Naive thymus-derived CD8-positive, alpha-beta T cell (primary cell): ENCODE measurements around the gene CCDC106. TPM values are rescaled to one million over a fixed set of nuclear protein-coding genes. Genes with fewer than 3 reads are reported as not detected.

Source experiments
- ATAC-seq, 2 donors: fragments of 150-1000 bp; cut with Tn5 transposase in 1 of 2; sonication (Bioruptor Pico), chemical (Tn5 transposase) in 1 of 2; 1 replicate in 1 of 2; 2 replicates in 1 of 2; pipeline ENCODE4 v1.10.0; 2021; ENCODE audit warnings: mild to moderate bottlenecking in 2 of 2, moderate library complexity in 2 of 2
- POLR2A ChIA-PET: fragments of 350-600 bp; sonication (Branson Sonifier 250); formaldehyde crosslinking; loops from one replicate; lab custom pipeline; 2021; ENCODE audit warnings: antibody characterized with exemption; lab: Charles Lee
- DNase-seq, 10 donors: peaks; one replicate each; pipeline versions ENCODE4 v3.0.0 to v3.0.0-alpha.2; 2020 to 2022
- H3K27ac Mint-ChIP-seq, 10 donors: one replicate each; pipeline ENCODE4 v1.8.0; 2020 to 2022; ENCODE audit warnings: mild to moderate bottlenecking in 10 of 10, mixed read lengths in 10 of 10, moderate library complexity in 4 of 10, inconsistent platforms in 1 of 10
- H3K27me3 Mint-ChIP-seq, 5 donors: one replicate each; pipeline ENCODE4 v1.8.0; 2021 to 2022; ENCODE audit warnings: mixed read lengths in 5 of 5
- H3K36me3 Mint-ChIP-seq, 3 donors: one replicate each; pipeline ENCODE4 v1.8.0; 2020 to 2022; ENCODE audit warnings: mixed read lengths in 3 of 3, mild to moderate bottlenecking in 2 of 3, inconsistent platforms in 1 of 3
- H3K4me1 Mint-ChIP-seq, 4 donors: one replicate each; pipeline ENCODE4 v1.8.0; 2021 to 2022; ENCODE audit warnings: mixed read lengths in 4 of 4
- H3K4me3 Mint-ChIP-seq, 10 donors: one replicate each; pipeline ENCODE4 v1.8.0; 2020 to 2022; ENCODE audit warnings: mild to moderate bottlenecking in 10 of 10, mixed read lengths in 10 of 10, moderate library complexity in 6 of 10, inconsistent platforms in 1 of 10
- H3K9me3 Mint-ChIP-seq, 9 donors: one replicate each; pipeline ENCODE4 v1.8.0; 2020 to 2022; ENCODE audit warnings: mixed read lengths in 9 of 9, mild to moderate bottlenecking in 3 of 9, inconsistent platforms in 1 of 9, moderate library complexity in 1 of 9
- polyA plus RNA-seq, 3 donors: library from polyadenylated mRNA; unstranded; fragments of 300-500 nt; fragmentation: Illumina TruSeq; gene quantifications; one replicate each; pipeline ENCODE4 v1.2.3, GENCODE V29; 2021
- total RNA-seq, 8 experiments: library from RNA in 2 of 8; stranded (reverse) in 2 of 8; gene quantifications; one replicate each; pipeline ENCODE4 v1.2.3 and lab custom pipeline; 2021 to 2026

The CCDC106 gene
- total and polyA plus RNA-seq, 5 experiments from 2014 or later, result 2.6 to 8.3 (median 4.4) TPM

DNA sequence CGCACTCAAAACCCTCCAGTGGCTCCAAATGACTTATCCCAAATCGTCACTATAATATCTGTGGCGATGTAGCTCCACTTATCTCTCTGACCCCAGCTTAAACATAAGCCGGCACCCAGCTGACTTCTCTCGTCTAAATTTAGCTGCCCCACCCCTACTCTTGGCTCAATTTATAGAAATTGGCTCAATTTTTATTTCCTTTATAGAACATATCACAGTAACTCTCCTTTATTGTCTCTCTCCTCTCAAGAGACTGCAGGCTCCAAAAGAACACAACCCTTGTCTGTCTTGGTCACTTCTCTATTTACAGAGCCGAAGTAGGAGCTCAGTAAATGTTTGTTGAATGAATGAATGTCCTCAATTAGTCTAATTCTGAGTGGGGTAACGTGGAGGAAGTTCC lies 24.5 kb upstream of the CCDC106 start:
- POLR2A ChIA-PET, result interaction anchor here (1.0 to 6.0 kb wide), 7 partner anchors 12 to 149 kb away, joined by 3 to 76 read pairs (median 13); partner anchors contain the start of genes FIZ1, U2AF2, ZNF524 and ZNF580
- DNase-seq, result no peak
- no peak for ATAC-seq
- Mint-ChIP-seq H3K4me3 (peak overlapping the region in 8 of 10 donors; percentile 15 to 97 (median 88)), H3K9me3 (peaks cover 0 to 2% (median 0%) of the 10 kb centered on the region in 9 donors), H3K27me3 (no peaks in the 10 kb centered on the region), H3K27ac (peak overlapping the region; percentile 43 to 99 (median 98)), H3K36me3 (no peaks in the 10 kb centered on the region), H3K4me1 (peaks cover 27 to 67% (median 59%) of the 10 kb centered on the region in 4 donors)

DNA sequence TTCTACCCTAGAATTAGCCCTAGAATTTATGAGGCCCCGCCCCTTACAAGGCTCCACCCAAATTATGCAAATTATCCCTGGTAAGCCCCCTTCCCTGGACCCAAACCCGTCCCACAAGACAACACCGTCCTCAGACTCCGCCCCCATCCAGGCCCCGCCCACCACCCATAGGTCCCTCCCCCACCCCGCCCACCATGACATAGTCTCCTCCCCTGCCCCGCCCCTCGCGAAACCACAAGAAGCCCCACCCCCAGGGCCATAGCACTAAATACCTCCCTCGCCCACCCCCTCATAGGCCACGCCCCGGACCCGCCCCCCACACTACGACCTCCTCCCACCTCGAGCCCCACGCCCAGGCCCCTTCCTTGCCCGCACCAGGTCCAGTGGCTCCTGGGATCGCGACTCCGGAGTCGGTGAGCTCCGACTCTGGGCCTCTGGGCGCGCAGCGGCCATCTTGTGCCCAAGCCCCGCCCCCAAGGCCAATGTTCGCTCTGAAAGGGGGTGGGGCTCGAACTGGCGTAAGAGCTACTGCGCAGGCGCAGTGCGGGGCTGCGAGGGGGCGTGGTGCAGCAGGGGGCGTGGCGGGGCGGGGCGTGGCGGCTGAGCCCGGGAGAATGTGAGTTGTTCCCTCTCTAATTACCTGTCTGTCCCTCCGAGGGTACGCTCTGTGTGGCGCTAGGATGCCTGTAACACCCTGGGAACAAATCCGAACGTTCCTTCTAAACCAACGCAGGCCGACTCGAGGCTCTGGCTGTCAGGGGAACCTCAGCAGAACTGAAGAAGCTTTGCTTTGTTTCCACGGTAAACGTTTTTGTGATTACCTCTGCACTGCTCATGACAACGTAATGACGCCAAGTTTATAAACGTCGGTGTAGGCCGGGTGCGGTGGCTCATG lies 23.7 kb upstream of the CCDC106 start, which contains the start of gene ZNF784:
ZNF784 (minus strand) TSS at position 458 of the 895 bp plus-strand sequence; CDS start at position 453, 5 bp downstream.
- peaks cover 26 to 65% (median 56%) of the 10 kb centered on the region in 4 donors for H3K4me1 Mint-ChIP-seq
- ATAC-seq, result peak; percentile 60
- peak; percentile 87 to 97 (median 95) for DNase-seq

DNA sequence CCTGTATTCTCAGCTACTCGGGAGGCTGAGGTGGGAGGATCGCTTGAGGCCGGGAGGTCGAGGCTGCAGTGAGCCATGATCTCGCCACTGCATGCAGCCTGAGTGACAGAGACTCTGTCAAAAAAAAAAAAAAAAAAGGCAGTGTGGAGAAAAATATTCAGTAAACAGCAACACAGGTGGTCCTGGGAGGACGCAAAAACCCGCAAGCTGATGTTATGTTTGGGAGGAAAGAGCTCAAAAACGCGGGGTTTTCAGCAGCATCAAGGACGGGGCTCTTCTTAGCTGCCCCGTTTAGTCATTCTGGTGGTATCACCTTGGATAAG lies 23.0 kb upstream of the CCDC106 start:
- Mint-ChIP-seq H3K9me3 (peaks cover 0 to 2% (median 0%) of the 10 kb centered on the region in 9 donors), H3K27me3 (no peaks in the 10 kb centered on the region), H3K27ac (peak overlapping the region; percentile 81 to 99 (median 98)), H3K36me3 (no peaks in the 10 kb centered on the region), H3K4me1 (peaks cover 23 to 60% (median 50%) of the 10 kb centered on the region in 4 donors), H3K4me3 (peak overlapping the region; percentile 85 to 97 (median 89))
- DNase-seq (no peak), ATAC-seq (no peak)
- POLR2A ChIA-PET, result interaction anchor here (0.7 to 6.0 kb wide), 14 partner anchors 8 to 345 kb away, joined by 3 to 76 read pairs (median 9); partner anchors contain the start of genes FIZ1, HSPBP1, ISOC2 and U2AF2

More for the DNA sequence above, 23.7 kb upstream of the CCDC106 start, which contains the start of gene ZNF784:
- peak within 1 kb of the TSS; percentile 81 to 99 (median 98) for H3K27ac Mint-ChIP-seq
- POLR2A ChIA-PET, result interaction anchor here (0.6 to 6.0 kb wide), 15 partner anchors 9 to 370 kb away, joined by 3 to 76 read pairs (median 7); partner anchors contain the start of genes FIZ1, HSPBP1, ISOC2 and U2AF2
- no peaks in the 10 kb centered on the region for H3K27me3 Mint-ChIP-seq
- H3K4me3 Mint-ChIP-seq, result peak within 1 kb of the TSS; percentile 85 to 97 (median 89)
- no peaks in the 10 kb centered on the region for H3K36me3 Mint-ChIP-seq
- H3K9me3 Mint-ChIP-seq, result peaks cover 0 to 2% (median 0%) of the 10 kb centered on the region in 9 donors

DNA sequence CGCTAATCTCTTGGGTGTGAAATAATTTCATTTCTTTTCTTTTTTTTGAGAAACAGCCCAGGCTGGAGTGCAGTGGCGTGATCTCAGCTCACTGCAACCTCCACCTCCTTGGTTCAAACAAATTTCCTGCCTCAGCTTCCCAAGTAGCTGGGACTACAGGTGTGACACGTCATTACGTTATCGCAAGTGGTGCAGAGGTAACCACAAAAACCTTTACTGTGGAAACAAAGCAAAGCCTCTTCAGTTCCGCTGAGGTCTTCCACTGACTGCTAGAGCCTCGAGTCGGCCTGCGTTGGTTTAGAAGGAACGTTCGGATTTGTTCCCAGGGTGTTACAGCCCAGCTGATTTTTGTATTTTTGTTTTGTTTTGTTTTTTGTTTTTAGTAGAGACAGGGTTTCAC lies 21.7 kb upstream of the CCDC106 start:
- ATAC-seq (peak; percentile 70 to 74), DNase-seq (peak in 8 of 10 donors; percentile 65 to 87 (median 82))
- H3K27me3 Mint-ChIP-seq, result no peaks in the 10 kb centered on the region
- peaks cover 0 to 2% (median 0%) of the 10 kb centered on the region in 9 donors for H3K9me3 Mint-ChIP-seq
- H3K4me3 Mint-ChIP-seq, result peak overlapping the region; percentile 54 to 89 (median 82)
- POLR2A ChIA-PET, result interaction anchor here (0.9 to 6.0 kb wide), 8 partner anchors 11 to 151 kb away, joined by 3 to 76 read pairs (median 12); partner anchors contain the start of genes FIZ1, ZNF524, ZNF580 and ZNF628
- peak overlapping the region; percentile 70 to 97 (median 94) for H3K27ac Mint-ChIP-seq
- H3K36me3 Mint-ChIP-seq, result no peaks in the 10 kb centered on the region
- H3K4me1 Mint-ChIP-seq, result peaks cover 16 to 47% (median 38%) of the 10 kb centered on the region in 4 donors

DNA sequence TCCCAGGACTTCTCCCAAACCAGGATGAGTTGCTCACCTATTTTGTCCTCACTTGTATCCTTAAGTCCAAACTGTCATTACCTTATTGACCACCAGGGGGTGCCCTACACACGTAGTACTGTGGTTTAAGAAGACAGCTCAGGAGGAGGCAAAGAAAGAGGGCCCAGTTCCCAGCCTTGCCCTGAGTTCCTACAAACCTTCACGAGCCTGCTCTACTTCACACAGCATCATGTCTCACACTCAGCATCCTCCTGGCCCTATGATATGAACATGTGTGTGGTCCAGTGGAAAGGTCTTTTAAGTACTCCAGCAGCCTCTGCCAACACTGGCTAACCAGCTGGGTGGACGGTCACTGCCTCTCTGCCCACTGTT lies 15.6 kb upstream of the CCDC106 start:
- peaks cover 34 to 52% (median 46%) of the 10 kb centered on the region in 4 donors for H3K4me1 Mint-ChIP-seq
- peak overlapping the region; percentile 6 to 93 (median 87) for H3K27ac Mint-ChIP-seq
- H3K4me3 Mint-ChIP-seq, result peak overlapping the region in 8 of 10 donors; percentile 7 to 83 (median 34)
- H3K9me3 Mint-ChIP-seq, result no peaks in the 10 kb centered on the region
- POLR2A ChIA-PET, result interaction anchor here (0.6 to 9.3 kb wide), 16 partner anchors 8 to 620 kb away, joined by 3 to 148 read pairs (median 5); partner anchors contain the start of genes CCDC106, FIZ1, U2AF2 and ZNF524
- peaks cover 3 to 12% (median 4%) of the 10 kb centered on the region in 3 donors for H3K36me3 Mint-ChIP-seq
- no peaks in the 10 kb centered on the region for H3K27me3 Mint-ChIP-seq
- DNase-seq (peak; percentile 66 to 97 (median 89)), ATAC-seq (peak; percentile 36 to 41)

DNA sequence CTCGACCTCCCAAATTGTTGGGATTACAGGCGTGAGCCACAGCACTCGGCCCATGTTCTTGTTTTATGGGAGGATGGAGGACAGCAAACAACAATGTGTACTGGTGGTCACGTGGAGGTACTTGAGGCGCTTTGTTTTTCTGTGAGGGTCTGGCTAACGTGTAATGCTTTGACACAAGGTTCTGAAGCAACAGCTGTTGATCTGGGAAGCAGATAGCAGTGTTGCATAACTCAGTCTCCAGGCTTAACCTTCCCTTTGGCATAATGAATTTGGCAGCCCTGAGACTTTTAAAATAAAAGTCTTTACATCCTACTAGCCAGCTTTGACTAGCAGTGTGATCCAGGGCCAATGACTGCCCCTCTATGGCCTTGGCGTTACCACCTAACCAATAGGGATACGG lies 14.2 kb upstream of the CCDC106 start:
- ATAC-seq (no peak), DNase-seq (no peak)
- POLR2A ChIA-PET, result interaction anchor here (0.7 to 9.3 kb wide), 12 partner anchors 9 to 543 kb away, joined by 3 to 148 read pairs (median 12); partner anchors contain the start of genes CCDC106, FIZ1, U2AF2 and UBE2S
- Mint-ChIP-seq H3K36me3 (peaks cover 4 to 20% (median 5%) of the 10 kb centered on the region in 3 donors), H3K4me3 (peak overlapping the region in 4 of 10 donors; percentile 67 to 97 (median 76)), H3K27me3 (no peaks in the 10 kb centered on the region), H3K9me3 (no peaks in the 10 kb centered on the region), H3K27ac (peak overlapping the region in 4 of 10 donors; percentile 72 to 100 (median 100)), H3K4me1 (peaks cover 40 to 61% (median 55%) of the 10 kb centered on the region in 4 donors)

DNA sequence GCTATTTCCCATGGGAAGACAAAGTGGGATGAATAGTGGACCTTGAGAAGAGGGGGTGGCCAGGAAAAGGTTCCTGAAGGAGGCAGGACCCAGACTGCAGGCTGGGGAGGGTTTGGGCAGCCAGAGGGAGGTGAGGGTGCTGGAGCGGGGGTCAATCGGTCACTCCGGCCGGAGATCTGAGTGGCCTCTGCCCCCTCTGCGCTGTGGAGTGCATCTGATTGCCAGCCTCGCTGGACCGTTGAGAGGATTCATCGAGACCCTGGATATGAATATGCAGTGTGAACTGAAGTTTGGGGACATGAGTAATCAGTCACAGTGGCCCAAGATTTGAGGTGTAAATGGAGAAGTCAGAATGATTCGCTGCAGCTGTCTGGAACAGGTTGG lies 12.7 kb upstream of the CCDC106 start:
- POLR2A ChIA-PET, result interaction anchor here (0.6 to 9.3 kb wide), 11 partner anchors 11 to 376 kb away, joined by 3 to 148 read pairs (median 12); partner anchors contain the start of genes CCDC106, FIZ1, PPP6R1 and U2AF2
- DNase-seq (no peak), ATAC-seq (no peak)
- no peaks in the 10 kb centered on the region for H3K9me3 Mint-ChIP-seq
- peak overlapping the region; percentile 97 to 100 (median 100) for H3K4me3 Mint-ChIP-seq
- peaks cover 44 to 72% (median 67%) of the 10 kb centered on the region in 4 donors for H3K4me1 Mint-ChIP-seq
- H3K36me3 Mint-ChIP-seq, result peaks cover 4 to 20% (median 7%) of the 10 kb centered on the region in 3 donors
- H3K27ac Mint-ChIP-seq, result peak overlapping the region; percentile 99 to 100 (median 100)
- no peaks in the 10 kb centered on the region for H3K27me3 Mint-ChIP-seq

DNA sequence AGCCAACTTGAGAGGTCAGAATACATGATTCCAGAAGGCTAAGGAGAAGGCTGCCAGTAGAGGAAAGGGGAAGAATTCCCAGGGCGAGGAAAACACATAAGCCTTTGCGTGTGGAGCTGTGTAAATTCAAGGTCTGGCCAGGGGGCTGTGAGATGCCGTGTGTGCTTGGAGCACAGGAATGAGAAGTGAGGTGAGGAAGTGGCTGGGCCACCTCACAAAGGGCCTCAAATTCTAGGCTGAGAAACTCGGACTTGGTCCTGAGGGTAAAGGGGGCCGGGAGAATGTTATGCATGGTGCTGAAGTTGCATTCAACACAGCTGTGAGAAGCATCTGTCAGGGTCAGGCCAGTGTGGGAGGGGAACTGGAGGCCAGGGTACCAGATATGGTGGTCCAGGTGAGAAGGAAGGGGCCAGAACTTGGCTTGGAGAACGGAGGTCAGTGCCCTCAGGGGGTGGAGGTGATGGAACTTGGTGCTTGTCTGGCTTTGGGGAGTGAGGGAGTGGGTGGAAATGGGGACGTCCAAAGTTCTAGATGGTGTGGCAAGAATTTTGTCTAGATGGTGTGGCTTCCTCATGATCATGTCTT lies 12.1 kb upstream of the CCDC106 start:
- POLR2A ChIA-PET, result interaction anchor here (0.6 to 9.3 kb wide), 11 partner anchors 10 to 377 kb away, joined by 3 to 148 read pairs (median 8); partner anchors contain the start of genes CCDC106, FIZ1, NAT14 and PPP6R1
- no peaks in the 10 kb centered on the region for H3K9me3 Mint-ChIP-seq
- peaks cover 44 to 74% (median 70%) of the 10 kb centered on the region in 4 donors for H3K4me1 Mint-ChIP-seq
- H3K36me3 Mint-ChIP-seq, result peaks cover 4 to 20% (median 7%) of the 10 kb centered on the region in 3 donors
- no peak for ATAC-seq
- H3K4me3 Mint-ChIP-seq, result peak overlapping the region; percentile 97 to 100 (median 100)
- H3K27ac Mint-ChIP-seq, result peak overlapping the region; percentile 99 to 100 (median 100)
- no peak for DNase-seq
- no peaks in the 10 kb centered on the region for H3K27me3 Mint-ChIP-seq

DNA sequence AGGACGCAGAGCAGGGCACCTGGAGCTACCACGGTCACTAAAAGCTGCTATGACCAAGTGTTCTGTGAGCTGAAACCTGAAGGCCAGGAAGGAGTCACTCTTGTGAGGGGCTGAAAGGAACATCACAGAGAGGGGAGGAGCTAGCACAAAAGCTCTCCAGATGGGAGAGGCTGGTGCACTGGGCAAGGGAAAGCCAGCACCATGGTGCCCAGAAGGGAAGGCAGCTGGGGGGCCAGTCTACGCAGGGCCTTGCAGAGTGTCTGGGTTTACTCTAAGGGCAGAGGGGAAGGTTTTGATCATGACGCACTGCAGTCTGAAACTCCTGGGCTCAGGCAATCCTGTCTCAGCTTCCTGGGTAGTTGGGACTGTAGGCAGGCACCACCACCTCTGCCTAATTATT lies 11.3 kb upstream of the CCDC106 start:
- no peaks in the 10 kb centered on the region for H3K9me3 Mint-ChIP-seq
- peaks cover 45 to 76% (median 71%) of the 10 kb centered on the region in 4 donors for H3K4me1 Mint-ChIP-seq
- peak overlapping the region; percentile 97 to 100 (median 100) for H3K4me3 Mint-ChIP-seq

DNA sequence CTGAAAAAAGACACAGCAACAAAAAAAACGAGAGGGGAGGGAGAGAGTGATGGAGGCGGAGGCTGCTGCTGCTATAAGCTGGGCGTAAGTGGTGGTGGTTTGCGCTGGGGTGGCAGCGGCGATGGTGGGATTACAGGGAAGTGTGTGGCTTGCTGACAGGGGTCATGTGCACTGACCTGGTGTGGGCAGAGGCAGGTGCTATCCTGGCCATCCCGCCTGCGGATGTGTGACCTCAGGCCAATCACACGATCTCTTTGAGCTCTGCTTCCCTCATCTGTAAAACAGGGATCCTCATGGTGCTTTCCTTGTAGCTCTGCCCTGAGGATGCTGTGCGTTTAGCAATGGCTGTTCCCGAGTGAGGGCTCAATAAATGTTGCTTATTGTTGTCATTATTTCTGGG lies 10.5 kb upstream of the CCDC106 start:
- peaks cover 43 to 74% (median 68%) of the 10 kb centered on the region in 4 donors for H3K4me1 Mint-ChIP-seq
- H3K9me3 Mint-ChIP-seq, result no peaks in the 10 kb centered on the region
- POLR2A ChIA-PET, result interaction anchor here (0.9 to 9.3 kb wide), 9 partner anchors 9 to 176 kb away, joined by 3 to 148 read pairs (median 8); partner anchors contain the start of genes CCDC106, FIZ1, ISOC2 and NAT14
- H3K36me3 Mint-ChIP-seq, result peaks cover 4 to 20% (median 7%) of the 10 kb centered on the region in 3 donors
- H3K27me3 Mint-ChIP-seq, result no peaks in the 10 kb centered on the region
- H3K27ac Mint-ChIP-seq, result peak overlapping the region; percentile 24 to 100 (median 89)
- ATAC-seq (no peak), DNase-seq (no peak)
- H3K4me3 Mint-ChIP-seq, result peak overlapping the region in 9 of 10 donors; percentile 29 to 100 (median 100)

More for the DNA sequence above, 11.3 kb upstream of the CCDC106 start:
- POLR2A ChIA-PET, result interaction anchor here (0.6 to 9.3 kb wide), 8 partner anchors 9 to 161 kb away, joined by 3 to 148 read pairs (median 34); partner anchors contain the start of genes CCDC106, FIZ1, NAT14 and U2AF2
- H3K27me3 Mint-ChIP-seq, result no peaks in the 10 kb centered on the region
- ATAC-seq, result no peak
- DNase-seq, result no peak
- peak overlapping the region; percentile 99 to 100 (median 100) for H3K27ac Mint-ChIP-seq
- H3K36me3 Mint-ChIP-seq, result peaks cover 4 to 20% (median 7%) of the 10 kb centered on the region in 3 donors

DNA sequence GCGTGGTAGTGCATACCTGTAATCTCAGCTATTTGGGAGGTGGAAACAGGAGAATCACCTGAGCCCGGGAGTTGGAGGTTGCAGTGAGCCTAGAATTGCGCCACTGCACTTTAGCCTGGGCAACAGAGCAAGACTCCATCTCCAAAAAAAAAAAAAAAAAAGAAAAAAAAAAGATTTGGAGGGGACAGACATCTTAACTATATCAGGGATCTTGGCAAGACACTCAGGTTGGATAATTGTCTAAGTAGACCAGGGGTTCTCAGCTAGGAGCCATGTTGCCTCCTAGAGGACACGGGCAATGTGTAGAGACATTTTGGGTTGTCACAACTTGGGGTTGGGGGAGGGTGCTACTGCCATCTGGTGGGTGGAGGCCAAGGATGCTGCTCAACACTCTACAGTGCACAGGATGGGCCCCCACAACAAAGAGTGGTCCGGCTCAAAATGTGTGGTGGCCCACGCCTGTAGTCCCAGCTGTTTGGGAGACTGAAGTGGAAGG lies 9.1 kb upstream of the CCDC106 start:
- DNase-seq (peak in 8 of 10 donors; percentile 47 to 77 (median 58)), ATAC-seq (peak in 1 of 2 donors; percentile 30)
- no peaks in the 10 kb centered on the region for H3K27me3 Mint-ChIP-seq
- H3K4me1 Mint-ChIP-seq, result peaks cover 49 to 78% (median 73%) of the 10 kb centered on the region in 4 donors
- POLR2A ChIA-PET, result interaction anchor here (1.1 to 9.3 kb wide), 6 partner anchors 7 to 162 kb away, joined by 3 to 148 read pairs (median 36); partner anchors contain the start of genes CCDC106, FIZ1, U2AF2 and ZNF524
- H3K4me3 Mint-ChIP-seq, result peak overlapping the region in 8 of 10 donors; percentile 16 to 89 (median 56)
- peaks cover 4 to 20% (median 7%) of the 10 kb centered on the region in 3 donors for H3K36me3 Mint-ChIP-seq
- peak overlapping the region; percentile 55 to 94 (median 90) for H3K27ac Mint-ChIP-seq
- H3K9me3 Mint-ChIP-seq, result no peaks in the 10 kb centered on the region
